K562 (cell line): ENCODE data around the gene LPIN1. TPM values are rescaled to one million over a fixed set of nuclear protein-coding genes. Genes with fewer than 3 reads are reported as not detected.
A peak's percentile ranks its signal among the peaks of the same experiment; 100 is the strongest.

Experiments used
- BACH1 ChIP-seq: fragments of 200-800 bp; sonication (Bioruptor generic); IDR thresholded peaks from 2 replicates; pipeline ENCODE4 v1.6.1; 2016; ENCODE audit warnings: missing genetic modification characterization, missing compliant biosample characterization
- BCOR ChIP-seq: fragments of 450-650 bp; IDR thresholded peaks from 2 replicates; pipeline ENCODE4 v1.6.1; 2016
- BRD4 ChIP-seq: fragments of 200-600 bp; sonication (generic); IDR thresholded peaks from 2 replicates; pipeline ENCODE4 v1.6.1; 2017; ENCODE audit warnings: inconsistent platforms
- CBFB ChIP-seq: sonication (generic); formaldehyde crosslinking; IDR thresholded peaks from 2 replicates; pipeline ENCODE4 v1.4.0; 2020; ENCODE audit warnings: mild to moderate bottlenecking, missing genetic modification reagents
- CREM ChIP-seq: IDR thresholded peaks from 2 replicates; pipeline ENCODE4 v1.6.1; 2014; ENCODE audit warnings: antibody characterized with exemption, low read depth
- FOXK2 ChIP-seq, 2 experiments: fragments of 450-650 bp; IDR thresholded peaks in 1 of 2; conservative IDR thresholded peaks in 1 of 2; 2 replicates each; pipeline ENCODE4 v1.6.1; 2016; ENCODE audit warnings: low read depth in 2 of 2, mild to moderate bottlenecking in 1 of 2
- HCFC1 ChIP-seq: IDR thresholded peaks from 2 replicates; pipeline ENCODE4 v1.6.1; 2012; ENCODE audit warnings: low read depth, low read length, improper control_type of control experiment
- ID3 ChIP-seq, 2 experiments: fragments of 250-450 bp in 1 of 2; fragments of 450-650 bp in 1 of 2; sonication (Bioruptor Pico) in 1 of 2; IDR thresholded peaks; 2 replicates each; pipeline versions ENCODE4 v1.6.1 to v1.8.0; 2016 to 2021; ENCODE audit warnings: mild to moderate bottlenecking in 2 of 2, moderate library complexity in 2 of 2, missing compliant biosample characterization in 1 of 2, missing genetic modification characterization in 1 of 2
- JUN ChIP-seq, 2 experiments: sonication (generic) in 1 of 2; formaldehyde crosslinking in 1 of 2; IDR thresholded peaks; 2 replicates each; pipeline versions ENCODE4 v1.6.1 to v1.8.0; 2012 to 2022; ENCODE audit warnings: borderline replicate concordance in 2 of 2, mild to moderate bottlenecking in 2 of 2, improper control_type of control experiment in 1 of 2, low read depth in 1 of 2, low read length in 1 of 2, missing genetic modification reagents in 1 of 2
- JUND ChIP-seq, 2 experiments: IDR thresholded peaks; 2 replicates in 1 of 2; 3 replicates in 1 of 2; pipeline ENCODE4 v1.6.1; 2011; ENCODE audit warnings: borderline replicate concordance in 2 of 2, low read depth in 2 of 2, low read length in 2 of 2, improper control_type of control experiment in 1 of 2, missing biosample characterization in 1 of 2, missing genetic modification characterization in 1 of 2, missing genetic modification reagents in 1 of 2
- KLF16 ChIP-seq: IDR thresholded peaks from 2 replicates; pipeline ENCODE4 v1.6.1; 2016; ENCODE audit warnings: antibody characterized with exemption
- LARP7 ChIP-seq: fragments of 450-650 bp; IDR thresholded peaks from 2 replicates; pipeline ENCODE4 v1.6.1; 2016
- MAFK ChIP-seq: IDR thresholded peaks from 2 replicates; pipeline ENCODE4 v1.6.1; 2011; ENCODE audit warnings: low read length, improper control_type of control experiment
- NFATC3 ChIP-seq: fragments of 450-650 bp; IDR thresholded peaks from 2 replicates; pipeline ENCODE4 v1.6.1; 2017; ENCODE audit warnings: mild to moderate bottlenecking
- NONO ChIP-seq, 2 experiments: fragments of 200-400 bp in 1 of 2; fragments of 450-650 bp in 1 of 2; formaldehyde crosslinking in 1 of 2; IDR thresholded peaks; 2 replicates each; pipeline ENCODE4 v1.6.1; 2017; ENCODE audit warnings: low read depth in 2 of 2, mild to moderate bottlenecking in 2 of 2, moderate library complexity in 2 of 2, low read length in 1 of 2
- NR4A1 ChIP-seq, 2 experiments: fragments of 250-450 bp in 1 of 2; fragments of 450-650 bp in 1 of 2; sonication (Bioruptor Pico) in 1 of 2; IDR thresholded peaks; 2 replicates each; pipeline versions ENCODE4 v1.4.0 to v1.6.1; 2016 to 2020; ENCODE audit warnings: mild to moderate bottlenecking in 2 of 2, missing compliant biosample characterization in 1 of 2, missing genetic modification characterization in 1 of 2, moderate library complexity in 1 of 2
- PATZ1 ChIP-seq: fragments of 250-450 bp; sonication (Bioruptor Pico); IDR thresholded peaks from 2 replicates; pipeline ENCODE4 v1.5.0; 2020; ENCODE audit warnings: mild to moderate bottlenecking, borderline replicate concordance
- PHF8 ChIP-seq: fragments of 200-600 bp; sonication (generic); IDR thresholded peaks from 2 replicates; pipeline ENCODE4 v1.6.1; 2012; ENCODE audit warnings: mixed run types, mild to moderate bottlenecking, inconsistent platforms, low read length, moderate library complexity, borderline replicate concordance
- PTRF ChIP-seq: fragments of 450-650 bp; IDR thresholded peaks from 2 replicates; pipeline ENCODE4 v1.6.1; 2016; ENCODE audit warnings: mild to moderate bottlenecking, missing genetic modification characterization, missing compliant biosample characterization
- RBFOX2 ChIP-seq: fragments of 200-400 bp; formaldehyde crosslinking; IDR thresholded peaks from 2 replicates; pipeline ENCODE4 v1.6.1; 2017; ENCODE audit warnings: low read depth, mild to moderate bottlenecking, low read length, moderate library complexity
- RBM39 ChIP-seq: fragments of 200-400 bp; formaldehyde crosslinking; optimal IDR thresholded peaks from 2 replicates; pipeline ENCODE3; 2018; ENCODE audit warnings: low read depth, low read length
- SREBF1 ChIP-seq: fragments of 150-350 bp; IDR thresholded peaks from 2 replicates; pipeline ENCODE4 v1.6.1; 2014; ENCODE audit warnings: antibody characterized with exemption, low read depth, low read length, borderline replicate concordance
- TAF7 ChIP-seq: fragments of 450-650 bp; IDR thresholded peaks from 2 replicates; pipeline ENCODE4 v1.6.1; 2016; ENCODE audit warnings: missing genetic modification characterization, missing compliant biosample characterization
- ZBTB7A ChIP-seq: IDR thresholded peaks from 2 replicates; pipeline ENCODE4 v1.6.1; 2011; ENCODE audit warnings: low read depth, mild to moderate bottlenecking, low read length, moderate library complexity, borderline replicate concordance; ENCODE audit not compliant: control insufficient read depth
- ZNF316 ChIP-seq: fragments of 450-650 bp; IDR thresholded peaks from 2 replicates; pipeline ENCODE4 v1.6.1; 2016
- ZNF583 ChIP-seq: fragments of 250-450 bp; sonication (Bioruptor Pico); IDR thresholded peaks from 2 replicates; pipeline ENCODE4 v1.4.0; 2020
- polyA plus RNA-seq, 8 experiments: library from polyadenylated mRNA; depleted of rRNA in 4 of 8; stranded (reverse) in 5 of 8; unstranded in 3 of 8; fragments of >200 nt; fragmentation: Nextera tagmentation in 2 of 8; fragmentation: Illumina TruSeq in 1 of 8; extraction: Ambion mirVana in 2 of 8; extraction: Trizol in 1 of 8; gene quantifications; 2 replicates each; pipeline versions ENCODE4 v1.2.1 to v1.2.3, GENCODE V29; 2011 to 2014; ENCODE audit warnings: inconsistent platforms in 1 of 8, missing spikeins in 1 of 8
- total RNA-seq, 7 experiments: library from RNA; depleted of rRNA in 6 of 7; stranded (reverse); fragments of >200 nt in 6 of 7; fragmentation: Illumina TruSeq in 2 of 7; extraction: Trizol in 2 of 7; gene quantifications; 2 replicates each; pipeline versions ENCODE4 v1.2.1 to v1.2.3, GENCODE V29; 2011 to 2021; ENCODE audit warnings: low replicate concordance in 1 of 7

LPIN1 gene
- total and polyA plus RNA-seq, 9 of the 15 experiments (the other 6 are each of a cell fraction or from before 2014, with no cell fraction given) = 9.2 to 84.0 (median 27.8) TPM

- TF ChIP-seq JUN (IDR thresholded peaks at IDR 0.05; ENCODE audit: borderline replicate concordance, low read depth, low read length) (peak; percentile 96), JUN (CRISPR knock-in tag; IDR thresholded peaks at IDR 0.05; ENCODE audit: borderline replicate concordance) (peak; percentile 99), ZNF316 (peak; percentile 97), ID3 (CRISPR knock-in tag; IDR thresholded peaks at IDR 0.05) (no peak), ID3 (tag; IDR thresholded peaks at IDR 0.05) (peak; percentile 83), LARP7 (peak; percentile 100), JUND (IDR thresholded peaks at IDR 0.05; ENCODE audit: borderline replicate concordance, low read depth, low read length) (peak; percentile 99), JUND (tag; IDR thresholded peaks at IDR 0.05; ENCODE audit: borderline replicate concordance, low read depth, low read length) (peak; percentile 99), PTRF (tag) (no peak), RBM39 (peak; percentile 73), ZNF583 (no peak), FOXK2 (conservative IDR thresholded peaks at IDR 0.05 in 1 of 2, IDR thresholded peaks at IDR 0.05 in 1 of 2; ENCODE audit: low read depth in 2 of 2) (peak in 1 of 2 experiments; percentile 48; a peak in 2 of 4 replicates), SREBF1 (peak; percentile 90; the same call in 1 of the 2 replicates), KLF16 (0 out of 2 replicates have a peak, but pooled peaks have one; percentile 22), CBFB (0 out of 2 replicates have a peak, but pooled peaks have one; percentile 5), NR4A1 (CRISPR knock-in tag; IDR thresholded peaks at IDR 0.05) (peak; percentile 53; the same call in 1 of the 2 replicates), NR4A1 (tag; IDR thresholded peaks at IDR 0.05) (peak; percentile 68; the same call in 1 of the 2 replicates), TAF7 (tag) (0 out of 2 replicates have a peak, but pooled peaks have one; percentile 26), ZBTB7A (peak; percentile 65), RBFOX2 (peak; percentile 63), NONO (IDR thresholded peaks at IDR 0.05; ENCODE audit: low read depth in 2 of 2, low read length in 1 of 2) (peak in 1 of 2 experiments; percentile 51; a peak in 1 of 4 replicates), BRD4 (no peak; the same call in 1 of the 2 replicates), BCOR (peak; percentile 100), MAFK (peak; percentile 89), HCFC1 (peak; percentile 46; the same call in 1 of the 2 replicates), PHF8 (peak; percentile 26; the same call in 1 of the 2 replicates), PATZ1 (CRISPR knock-in tag) (no peak), CREM (peak; percentile 80), BACH1 (peak; percentile 86), NFATC3 (peak; percentile 94; the same call in 1 of the 2 replicates)
These were observed 2.4 kb upstream of the LPIN1 start (continued) for GRCh38 chr2:11743846-11744553.
